Thyroid gland (tissue), 4 donors: ENCODE measurements around the gene C19orf53. TPM values are rescaled to one million over a fixed set of nuclear protein-coding genes. Genes with fewer than 3 reads are reported as not detected.
"Not testable (repeated sequence)": the region's sequence is repeated elsewhere in the genome, so short reads cannot be mapped to it uniquely, and the experiment has no call there.

Experiments used
- DNase-seq, 2 donors: peaks; one replicate each; pipeline ENCODE4 v3.0.0-alpha.2; 2019
- H3K27ac ChIP-seq, 3 donors: fragments of 200-600 bp; sonication (generic); 1 replicate in 2 of 3; 2 replicates in 1 of 3; pipeline ENCODE4 v1.5.1; 2016 to 2019; ENCODE audit warnings: mild to moderate bottlenecking in 1 of 3, moderate library complexity in 1 of 3
- H3K27me3 ChIP-seq: fragments of 200-600 bp; sonication (generic); one replicate; pipeline ENCODE4 v1.5.1; 2019
- H3K36me3 ChIP-seq, 2 donors: fragments of 200-600 bp; sonication (generic); one replicate each; pipeline ENCODE4 v1.5.1; 2016 to 2019
- H3K4me1 ChIP-seq, 2 donors: fragments of 200-600 bp; sonication (generic); one replicate each; pipeline ENCODE4 v1.5.1; 2017 to 2019
- H3K4me3 ChIP-seq, 3 donors: fragments of 200-600 bp; sonication (generic); replicated peaks in 1 of 3; 1 replicate in 2 of 3; 2 replicates in 1 of 3; pipeline ENCODE4 v1.5.1; 2016; ENCODE audit warnings: mild to moderate bottlenecking in 1 of 3
- H3K9me3 ChIP-seq: fragments of 200-600 bp; sonication (generic); one replicate; pipeline ENCODE4 v1.5.1; 2017
- POLR2A ChIP-seq, 2 donors: fragments of 450-650 bp; IDR thresholded peaks; one replicate each; pipeline ENCODE4 v1.6.1; 2017; ENCODE audit warnings: antibody characterized with exemption in 2 of 2, mild to moderate bottlenecking in 2 of 2, moderate library complexity in 1 of 2
- WGBS, 2 donors: methylation state at CpG; one replicate each; pipeline ENCODE4 v1.1.5; 2017; 5-methylcytosine and 5-hydroxymethylcytosine counted together
- intact Hi-C: fragments of 100-400 bp; cut with DNase I; formaldehyde crosslinking; loops from one replicate; pipeline ENCODE4 v1.15.1; 2023
- total RNA-seq, 4 donors: library from RNA; depleted of rRNA; stranded (reverse); fragments of >200 nt; gene quantifications; one replicate each; pipeline ENCODE4 v1.2.3, GENCODE V29; 2016
- TF ChIP-seq, protein P1 (sequence below), 6 experiments: fragments of 200-600 bp in 3 of 6; fragments of 450-650 bp in 3 of 6; sonication (generic) in 3 of 6; IDR thresholded peaks; one replicate each; pipeline ENCODE4 v1.5.1; 2016 to 2019; ENCODE audit warnings: antibody characterized with exemption in 6 of 6, mild to moderate bottlenecking in 2 of 6, inconsistent platforms in 1 of 6, moderate library complexity in 1 of 6

The C19orf53 gene
- total RNA-seq, 4 donors from 2014 or later = 50.2 to 191 (median 139) TPM

- no peaks in the 10 kb centered on the region for H3K9me3 ChIP-seq
- H3K27ac ChIP-seq = peak overlapping the region in 1 of 3 donors; percentile 4
- WGBS, 2 donors = 97 to 100% methylated on average over 3 of the region's 3 CpGs
- intact Hi-C loops = no loop called here
- no peak overlapping the region for H3K4me3 ChIP-seq
- H3K36me3 ChIP-seq = peaks cover 15 to 31% of the 10 kb centered on the region in 2 donors
- TF ChIP-seq, protein P1, sequence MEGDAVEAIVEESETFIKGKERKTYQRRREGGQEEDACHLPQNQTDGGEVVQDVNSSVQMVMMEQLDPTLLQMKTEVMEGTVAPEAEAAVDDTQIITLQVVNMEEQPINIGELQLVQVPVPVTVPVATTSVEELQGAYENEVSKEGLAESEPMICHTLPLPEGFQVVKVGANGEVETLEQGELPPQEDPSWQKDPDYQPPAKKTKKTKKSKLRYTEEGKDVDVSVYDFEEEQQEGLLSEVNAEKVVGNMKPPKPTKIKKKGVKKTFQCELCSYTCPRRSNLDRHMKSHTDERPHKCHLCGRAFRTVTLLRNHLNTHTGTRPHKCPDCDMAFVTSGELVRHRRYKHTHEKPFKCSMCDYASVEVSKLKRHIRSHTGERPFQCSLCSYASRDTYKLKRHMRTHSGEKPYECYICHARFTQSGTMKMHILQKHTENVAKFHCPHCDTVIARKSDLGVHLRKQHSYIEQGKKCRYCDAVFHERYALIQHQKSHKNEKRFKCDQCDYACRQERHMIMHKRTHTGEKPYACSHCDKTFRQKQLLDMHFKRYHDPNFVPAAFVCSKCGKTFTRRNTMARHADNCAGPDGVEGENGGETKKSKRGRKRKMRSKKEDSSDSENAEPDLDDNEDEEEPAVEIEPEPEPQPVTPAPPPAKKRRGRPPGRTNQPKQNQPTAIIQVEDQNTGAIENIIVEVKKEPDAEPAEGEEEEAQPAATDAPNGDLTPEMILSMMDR (IDR thresholded peaks at IDR 0.05) = no peak
- no peak for TF ChIP-seq POLR2A (IDR thresholded peaks at IDR 0.05)
- DNase-seq = no peak
- H3K4me1 ChIP-seq = peaks cover 19 to 20% of the 10 kb centered on the region in 2 donors
- H3K27me3 ChIP-seq = no peaks in the 10 kb centered on the region
These were observed 8.2 kb upstream of the C19orf53 start for GRCh38 chr19:13766095-13766481.

DNA sequence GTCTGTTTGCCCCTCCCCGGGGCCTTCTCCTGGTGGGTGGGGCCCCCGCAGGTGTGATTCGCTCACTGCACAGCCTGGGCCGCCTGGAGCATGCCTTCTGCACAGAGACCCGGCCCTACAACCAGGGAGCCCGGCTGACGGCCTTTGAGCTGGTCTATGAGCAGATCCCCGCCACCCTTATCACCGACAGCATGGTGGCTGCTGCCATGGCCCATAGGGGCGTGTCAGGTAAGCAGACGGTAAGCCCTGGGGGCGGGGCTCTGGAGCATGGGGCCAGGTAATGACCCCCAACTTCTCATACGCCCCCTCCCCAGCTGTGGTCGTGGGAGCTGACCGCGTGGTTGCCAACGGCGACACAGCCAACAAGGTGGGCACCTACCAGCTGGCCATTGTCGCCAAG lies 5.7 kb upstream of the C19orf53 start:
- no peak overlapping the region for H3K27ac ChIP-seq
- H3K36me3 ChIP-seq = peaks cover 0 to 17% of the 10 kb centered on the region in 2 donors
- DNase-seq = no peak
- H3K9me3 ChIP-seq = no peaks in the 10 kb centered on the region
- intact Hi-C loops = no loop called here
- TF ChIP-seq, protein P1 (IDR thresholded peaks at IDR 0.05) = no peak
- TF ChIP-seq POLR2A (IDR thresholded peaks at IDR 0.05) = no peak
- WGBS, 2 donors = 92 to 96% methylated on average over 9 to 19 of the region's 19 CpGs
- no peaks in the 10 kb centered on the region for H3K27me3 ChIP-seq
- no peak overlapping the region for H3K4me3 ChIP-seq
- peaks cover 19 to 29% of the 10 kb centered on the region in 2 donors for H3K4me1 ChIP-seq

DNA sequence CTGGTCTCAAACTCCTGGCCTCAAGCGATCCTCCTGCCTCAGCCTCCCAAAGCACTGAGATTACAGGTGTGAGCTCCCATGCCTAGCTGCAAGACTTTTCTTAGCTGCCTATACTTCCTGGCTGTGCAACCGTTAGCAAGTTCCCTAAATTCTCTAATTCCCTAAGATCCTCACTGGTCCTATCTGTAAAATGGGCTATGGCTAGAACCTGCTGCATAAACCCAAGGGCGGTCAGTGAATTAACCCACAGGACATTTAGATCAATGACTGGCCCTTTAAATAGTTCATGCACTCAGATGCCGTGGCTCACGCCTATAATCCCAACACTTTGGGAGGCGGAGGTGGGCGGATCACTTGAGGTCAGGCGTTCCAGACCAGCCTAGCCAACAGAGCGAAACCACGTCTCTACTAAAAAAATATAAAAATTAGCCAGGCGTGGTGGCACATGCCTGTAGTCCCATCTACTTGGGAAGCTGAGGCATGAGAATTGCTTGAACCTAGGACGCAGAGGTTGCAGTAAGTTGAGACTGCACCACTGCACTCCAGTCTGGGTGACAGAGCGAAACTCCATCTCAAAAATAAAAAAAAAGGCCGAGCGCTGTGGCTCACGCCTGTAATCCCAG lies 4.1 kb upstream of the C19orf53 start:
- no peak overlapping the region for H3K4me3 ChIP-seq
- H3K27me3 ChIP-seq = no peaks in the 10 kb centered on the region
- WGBS, 2 donors = 44 to 50% methylated on average over 15 to 16 of the region's 16 CpGs
- intact Hi-C loops = no loop called here
- peak overlapping the region; percentile 58 to 88 (median 74) for H3K27ac ChIP-seq
- H3K36me3 ChIP-seq = peaks cover 0 to 17% of the 10 kb centered on the region in 2 donors
- no peaks in the 10 kb centered on the region for H3K9me3 ChIP-seq
- peak; percentile 88 to 90 for DNase-seq
- peaks cover 21 to 36% of the 10 kb centered on the region in 2 donors for H3K4me1 ChIP-seq
- no peak for TF ChIP-seq POLR2A (IDR thresholded peaks at IDR 0.05)
- TF ChIP-seq, protein P1 (IDR thresholded peaks at IDR 0.05) = no peak

DNA sequence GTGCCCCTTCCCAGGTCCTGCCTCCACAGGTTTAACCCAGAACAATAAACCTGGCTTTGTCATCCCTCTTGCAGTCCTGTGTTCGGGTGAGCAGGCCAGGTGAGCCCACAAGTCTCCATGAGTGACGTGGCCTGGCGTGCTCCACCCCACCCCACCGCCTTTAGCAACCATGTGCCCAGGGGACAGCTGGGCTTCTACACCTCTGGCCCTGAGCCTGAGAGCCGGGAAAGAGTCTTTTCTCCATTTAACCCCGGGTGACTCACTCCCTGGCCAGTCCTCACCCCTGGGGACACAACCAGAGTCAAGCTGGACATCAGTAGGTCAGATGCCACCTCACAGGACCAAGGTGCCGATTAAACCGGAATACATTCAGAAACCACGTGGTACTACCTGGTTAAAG lies 4.1 kb downstream of the C19orf53 start:
- intact Hi-C loops = no loop called here
- H3K4me1 ChIP-seq = peaks cover 14 to 30% of the 10 kb centered on the region in 2 donors

GRCh38 chr19:13778847-13779246 lies 4.6 kb downstream of the C19orf53 start:
- intact Hi-C loops = no loop called here
- Histone ChIP-seq H3K4me3 (no peak overlapping the region), H3K27ac (no peak overlapping the region), H3K4me1 (peaks cover 13 to 25% of the 10 kb centered on the region in 2 donors), H3K9me3 (no peaks in the 10 kb centered on the region), H3K36me3 (peaks cover 17 to 22% of the 10 kb centered on the region in 2 donors), H3K27me3 (no peaks in the 10 kb centered on the region)
- TF ChIP-seq POLR2A (IDR thresholded peaks at IDR 0.05) = no peak
- 89 to 94% methylated on average over 4 to 6 of the region's 6 CpGs for WGBS, 2 donors
- no peak for DNase-seq

More for the DNA sequence above, 4.1 kb downstream of the C19orf53 start:
- TF ChIP-seq, protein P1 (IDR thresholded peaks at IDR 0.05) = no peak
- no peak for TF ChIP-seq POLR2A (IDR thresholded peaks at IDR 0.05)
- 81 to 100% methylated on average over 3 to 9 of the region's 9 CpGs for WGBS, 2 donors
- Histone ChIP-seq H3K27ac (no peak overlapping the region), H3K27me3 (no peaks in the 10 kb centered on the region), H3K4me3 (no peak overlapping the region), H3K36me3 (peaks cover 17 to 22% of the 10 kb centered on the region in 2 donors), H3K9me3 (no peaks in the 10 kb centered on the region)
- DNase-seq = no peak

- 94 to 96% methylated on average over 8 of the region's 8 CpGs for WGBS, 2 donors
- H3K4me3 ChIP-seq, H3K9me3 ChIP-seq, H3K27me3 ChIP-seq, intact Hi-C loops, H3K27ac ChIP-seq, DNase-seq: not testable (repeated sequence)
- Histone ChIP-seq H3K4me1 (peaks cover 10 to 26% of the 10 kb centered on the region in 2 donors), H3K36me3 (peaks cover 17 to 22% of the 10 kb centered on the region in 2 donors)
These were observed 5.5 kb downstream of the C19orf53 start for GRCh38 chr19:13779794-13780193.
